NCI-H1930 (cell line): Measurements from ENCODE around the gene TBCCD1.
A peak's percentile ranks its signal among the peaks of the same experiment; 100 is the strongest.
"Not testable (repeated sequence)": the region's sequence is repeated elsewhere in the genome, so short reads cannot be mapped to it uniquely, and the experiment has no call there.

Experiments
- DNase-seq, 2 experiments: peaks; one replicate each; lab custom pipeline; 2025; lab: John Stamatoyannopoulos, UW

TBCCD1 gene

GRCh38 chr3:186519021-186519658, 48.0 kb downstream of the TBCCD1 start:
- DNase-seq = no peak

GRCh38 chr3:186517218-186517617, 49.9 kb downstream of the TBCCD1 start:
- no peak for DNase-seq

DNA sequence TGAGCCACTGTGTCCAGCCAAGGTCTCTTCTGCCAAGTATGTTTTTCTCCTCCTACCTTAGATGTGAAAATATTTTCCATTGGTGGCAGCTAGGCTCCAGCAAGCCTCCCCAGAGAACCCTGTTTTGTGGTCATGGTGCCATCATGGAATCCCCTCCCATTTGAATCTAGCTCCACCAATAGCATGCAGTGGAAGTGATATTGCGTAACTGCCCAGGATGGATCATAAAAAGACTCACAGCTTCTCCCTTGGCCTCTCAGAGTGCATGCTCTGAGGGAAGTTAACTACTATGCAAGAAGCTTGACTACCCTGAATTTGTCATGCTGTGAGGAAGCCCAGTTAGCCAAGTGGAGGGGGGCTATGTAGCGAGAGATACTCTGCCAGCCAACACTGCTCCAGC, 50.5 kb downstream of the TBCCD1 start:
- DNase-seq = no peak

- no peak for DNase-seq
Observed at GRCh38 chr3:186515125-186515524, 52.0 kb downstream of the TBCCD1 start.

DNA sequence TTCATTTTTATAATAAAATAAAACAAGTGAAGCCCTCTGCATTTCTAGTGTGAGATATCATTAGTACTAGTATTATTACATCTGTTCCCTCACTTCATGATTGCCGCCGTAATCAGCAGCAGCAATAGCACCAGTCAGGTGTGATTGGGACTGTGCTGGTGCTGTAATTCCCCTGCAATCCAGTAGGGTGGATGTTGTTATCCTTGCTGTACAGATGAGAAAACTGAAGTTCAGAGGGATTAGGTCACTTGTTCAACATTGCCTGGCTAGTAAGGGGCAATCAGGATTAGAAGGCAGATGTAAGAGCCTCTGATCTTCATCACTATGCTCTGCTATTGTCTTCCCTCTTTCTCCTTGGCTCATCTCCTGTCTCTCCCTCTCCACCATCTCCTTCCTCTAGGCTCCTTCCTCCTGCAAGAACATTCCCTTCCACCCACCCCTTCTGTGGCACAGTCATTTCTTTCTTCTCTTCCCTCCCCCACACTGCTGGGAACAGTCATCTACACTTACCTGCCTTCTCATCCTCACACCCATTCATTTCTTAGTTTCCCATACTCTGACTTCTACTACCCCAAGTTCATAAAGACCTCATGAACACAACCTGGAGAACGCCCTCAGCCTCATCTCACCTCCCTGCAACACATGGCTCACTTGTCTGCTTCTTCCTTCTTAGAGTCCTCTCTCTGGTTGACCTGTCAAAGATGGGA, 52.7 kb downstream of the TBCCD1 start:
- no peak for DNase-seq

DNA sequence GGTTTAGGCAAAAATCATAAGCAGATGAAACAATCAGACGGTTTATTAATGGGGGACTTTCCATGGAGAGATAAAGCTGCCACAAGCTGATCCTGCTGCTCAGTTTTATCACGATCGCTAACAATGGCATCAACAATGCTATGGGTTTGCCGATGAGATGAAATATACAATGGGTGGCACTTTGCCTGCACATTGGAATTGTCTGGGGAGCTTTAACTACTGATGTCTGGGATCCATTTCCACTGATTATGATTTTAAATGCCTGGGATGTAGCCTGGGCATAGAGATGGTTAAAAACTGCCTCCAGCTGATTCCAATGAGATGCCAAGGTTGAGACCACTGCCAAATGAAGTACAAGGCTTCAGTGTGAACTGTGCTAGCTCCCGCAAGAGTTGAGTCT, 53.8 kb downstream of the TBCCD1 start:
- no peak for DNase-seq

DNA sequence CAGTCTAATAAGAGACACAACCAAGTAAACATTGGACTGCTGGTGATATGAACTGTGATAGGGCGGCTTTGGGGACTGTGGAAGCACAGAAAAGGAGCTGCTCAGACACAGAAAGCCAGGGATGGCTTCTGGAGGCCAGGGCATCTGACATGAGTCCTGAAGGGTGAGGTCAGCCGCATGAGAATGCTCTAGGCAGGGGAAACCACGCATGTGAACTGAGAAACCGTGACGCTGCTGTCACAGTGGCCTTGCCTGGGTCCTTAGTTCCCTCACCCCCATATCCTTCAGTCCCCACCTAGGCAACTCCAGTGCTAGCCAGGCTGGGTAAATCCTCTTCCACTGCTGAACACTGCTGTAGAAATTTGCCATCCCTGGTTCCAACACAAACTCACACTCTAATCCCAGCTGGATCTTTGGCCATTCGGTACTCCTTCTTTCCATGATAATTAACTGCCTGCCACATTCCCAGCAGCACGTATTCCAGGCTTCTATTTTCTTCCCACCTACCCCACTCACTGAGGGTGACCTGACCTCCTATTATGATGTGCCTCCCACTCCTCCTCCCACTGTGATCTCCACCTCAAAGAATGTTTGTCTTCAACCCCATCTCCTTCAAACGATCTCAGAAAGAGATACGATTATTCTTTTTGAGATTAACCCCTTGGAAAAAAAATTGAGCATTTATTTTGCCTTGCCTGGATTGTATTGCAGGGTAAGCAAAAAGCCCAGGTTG, 54.4 kb downstream of the TBCCD1 start:
- DNase-seq = no peak

- DNase-seq = no peak
Observed at GRCh38 chr3:186511702-186512101, 55.4 kb downstream of the TBCCD1 start.

GRCh38 chr3:186511245-186511644, 55.9 kb downstream of the TBCCD1 start:
- DNase-seq = no peak

GRCh38 chr3:186510374-186511079, 56.6 kb downstream of the TBCCD1 start:
- DNase-seq = no peak

DNA sequence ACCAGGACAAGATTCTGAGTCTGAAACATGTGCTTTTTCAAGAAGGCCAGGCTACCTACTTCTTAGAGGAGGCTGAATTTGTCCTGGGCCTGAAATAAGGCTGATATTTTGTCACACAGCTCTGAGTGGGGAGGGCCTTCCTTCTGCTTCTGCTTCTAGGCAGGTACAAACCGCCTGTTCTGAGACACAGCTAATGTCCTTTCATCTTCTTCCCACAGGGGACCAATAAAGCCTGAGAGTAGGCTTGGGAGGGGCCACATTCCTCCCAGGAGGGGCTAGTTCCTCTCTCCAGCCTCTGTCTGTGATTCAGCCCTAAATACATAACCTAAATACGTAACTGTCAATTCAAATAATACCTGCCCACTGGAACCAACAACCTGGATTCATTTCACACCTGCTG, 57.7 kb downstream of the TBCCD1 start:
- DNase-seq = peak in 1 of 2 experiments; percentile 46

DNA sequence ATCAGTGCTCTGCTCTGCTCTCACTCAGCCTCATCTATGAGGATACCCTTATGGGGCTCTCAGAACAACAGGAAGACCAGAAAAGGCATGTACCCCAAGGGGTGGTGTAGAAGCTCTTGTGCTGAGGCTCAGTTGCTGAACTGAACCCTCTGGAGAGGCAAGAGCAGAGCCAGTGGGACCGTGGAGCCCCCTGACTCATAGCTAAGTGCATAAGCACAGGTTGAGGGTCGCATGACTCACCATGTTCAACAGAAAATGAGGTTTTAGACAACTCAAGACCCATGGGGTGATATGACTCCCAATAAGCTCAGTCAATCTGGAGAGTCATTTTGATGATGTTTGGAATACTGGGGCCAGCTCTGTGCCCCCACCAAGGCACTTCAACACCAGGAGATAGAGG, 60.3 kb downstream of the TBCCD1 start:
- no peak for DNase-seq

GRCh38 chr3:186506191-186506739, 60.9 kb downstream of the TBCCD1 start:
- no peak for DNase-seq

DNA sequence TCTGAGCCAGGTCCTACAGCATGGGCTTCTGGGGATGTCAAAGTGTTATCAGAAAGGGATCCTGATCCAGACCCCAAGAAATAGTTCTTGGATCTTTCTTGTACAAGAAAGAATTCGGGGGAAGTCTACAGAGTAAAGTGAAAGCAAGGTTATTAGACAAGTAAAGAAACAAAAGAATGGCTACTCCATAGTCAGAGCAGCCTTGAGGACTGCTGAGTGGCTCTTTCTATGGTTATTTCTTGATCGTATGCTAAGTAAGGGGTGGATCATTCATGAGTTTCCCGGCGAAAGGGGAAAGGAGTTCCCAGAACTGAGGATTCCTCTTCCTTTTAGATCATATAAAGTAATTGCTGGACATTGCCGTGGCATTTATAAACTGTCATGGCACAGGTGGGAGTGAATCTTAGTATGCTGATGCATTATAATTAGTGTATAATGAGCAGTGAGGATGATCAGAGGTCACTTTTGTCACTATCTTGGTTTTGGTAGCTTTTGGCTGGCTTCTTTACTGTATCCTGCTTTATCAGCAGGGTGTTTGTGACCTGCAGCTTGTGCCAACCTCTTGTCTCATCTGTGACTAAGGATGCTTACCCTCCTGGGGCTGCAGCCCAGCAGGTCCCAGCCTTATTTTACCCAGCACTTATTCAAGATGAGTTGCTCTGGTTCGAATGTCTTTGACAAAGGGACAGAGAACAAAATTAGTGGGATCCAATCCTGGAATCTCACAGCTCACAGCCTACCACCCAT, 64.0 kb downstream of the TBCCD1 start:
- no peak for DNase-seq

DNA sequence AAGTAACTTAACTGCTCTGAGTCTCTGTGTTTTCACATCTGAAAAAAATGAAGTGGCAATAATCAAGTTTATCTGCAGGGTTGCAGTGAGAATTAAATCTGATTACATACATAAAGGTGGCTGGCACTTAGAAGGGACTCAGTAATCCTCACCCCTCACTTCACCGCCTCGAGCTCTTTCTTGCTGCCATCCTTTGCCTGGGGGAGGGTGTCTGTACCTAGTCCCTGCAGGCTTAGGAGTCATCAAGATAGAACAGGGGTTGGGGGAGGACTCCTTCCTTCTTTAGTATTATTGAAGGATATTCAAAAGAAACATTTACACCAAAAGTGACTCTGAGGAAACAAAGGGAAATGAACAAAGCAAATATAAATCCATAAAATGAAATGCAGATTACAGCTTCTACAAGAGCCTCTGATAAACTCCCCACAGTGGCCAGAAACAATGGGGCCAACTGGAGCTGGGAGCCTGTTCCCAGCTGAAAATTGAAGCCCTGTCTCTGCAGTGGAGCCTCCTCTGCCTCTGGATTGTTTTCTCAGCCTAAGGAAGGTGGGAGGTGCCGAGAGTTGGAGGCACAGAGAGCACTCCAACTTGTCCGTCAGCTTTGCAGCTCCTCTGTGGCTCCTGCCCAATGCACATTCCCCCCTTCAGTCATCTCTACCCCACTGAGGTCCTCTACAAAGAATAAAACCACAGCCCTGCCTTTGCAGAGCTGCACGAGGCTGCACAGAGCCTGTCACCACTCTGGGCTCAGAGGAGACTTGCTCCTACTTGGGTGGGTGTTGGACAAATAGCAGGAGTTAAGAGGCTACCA, 64.8 kb downstream of the TBCCD1 start:
- DNase-seq = no peak

DNA sequence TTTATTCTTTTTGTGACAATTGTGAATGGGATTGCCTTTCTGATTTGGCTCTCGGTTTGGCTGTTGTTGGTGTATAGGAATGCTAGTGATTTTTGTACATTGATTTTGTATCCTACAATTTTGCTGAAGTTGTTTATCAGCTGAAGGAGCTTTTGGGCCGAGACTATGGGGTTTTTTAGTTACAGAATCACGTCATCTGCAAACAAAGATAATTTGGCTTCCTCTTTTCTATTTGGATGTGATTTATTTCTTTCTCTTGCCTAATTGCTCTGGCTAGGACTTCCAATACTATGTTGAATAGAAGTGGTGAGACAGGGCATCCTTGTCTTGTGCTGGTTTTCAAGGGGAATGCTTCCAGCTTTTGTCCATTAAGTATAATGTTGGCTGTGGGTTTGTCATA, 67.2 kb downstream of the TBCCD1 start:
- DNase-seq = not testable (repeated sequence)

- DNase-seq = not testable (repeated sequence)
Observed at GRCh38 chr3:186498022-186498421, 69.1 kb downstream of the TBCCD1 start.

GRCh38 chr3:186497608-186498007, 69.5 kb downstream of the TBCCD1 start:
- no peak for DNase-seq

DNA sequence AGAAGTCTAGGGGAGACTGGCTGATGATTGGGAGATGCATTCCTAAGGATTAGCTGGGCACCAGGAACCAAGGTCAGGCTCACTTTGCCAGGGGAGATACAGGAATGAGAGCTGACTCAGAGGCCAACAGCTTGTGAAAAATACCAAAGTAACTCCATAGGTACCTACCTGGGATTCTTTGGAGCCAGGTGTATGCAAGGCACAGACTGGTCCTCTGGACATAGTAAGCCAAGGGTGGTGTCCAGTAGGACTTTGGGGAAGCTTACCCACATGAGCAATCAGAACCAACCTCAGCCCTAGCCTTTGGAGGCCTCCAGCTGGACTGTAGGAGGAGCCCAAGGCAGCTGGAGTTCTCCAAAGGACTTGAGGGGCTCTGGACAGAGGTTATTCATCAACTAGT, 70.5 kb downstream of the TBCCD1 start:
- DNase-seq = no peak
